Limb (tissue), 2 donors: ENCODE data around the gene EXOC6B.

Experiments used
- DNase-seq, 2 donors: peaks; one replicate each; pipeline ENCODE4 v3.0.0-alpha.2; 2016; ENCODE audit errors: extremely low spot score in 2 of 2

Gene EXOC6B

GRCh38 chr2:72386288-72386687 is 439.5 kb downstream of the EXOC6B start:
- no peak for DNase-seq

GRCh38 chr2:72378753-72379348 is 447.0 kb downstream of the EXOC6B start:
- no peak for DNase-seq

GRCh38 chr2:72367530-72368225 is 458.2 kb downstream of the EXOC6B start:
- peak in 1 of 2 donors; percentile 24 for DNase-seq

- DNase-seq = no peak
Measured at GRCh38 chr2:72363406-72363805, 462.4 kb downstream of the EXOC6B start.

- DNase-seq = no peak
Measured at GRCh38 chr2:72362733-72363132, 463.1 kb downstream of the EXOC6B start.

- no peak for DNase-seq
Measured at GRCh38 chr2:72361521-72361920, 464.3 kb downstream of the EXOC6B start.

- no peak for DNase-seq
Measured at GRCh38 chr2:72361042-72361441, 464.8 kb downstream of the EXOC6B start.

GRCh38 chr2:72350852-72351251 is 475.0 kb downstream of the EXOC6B start:
- no peak for DNase-seq

GRCh38 chr2:72349016-72349415 is 476.8 kb downstream of the EXOC6B start:
- DNase-seq = no peak

GRCh38 chr2:72347081-72347480 is 478.8 kb downstream of the EXOC6B start:
- peak in 1 of 2 donors; percentile 19 for DNase-seq

- DNase-seq = no peak
Measured at GRCh38 chr2:72341639-72342038, 484.2 kb downstream of the EXOC6B start.

- no peak for DNase-seq
Measured at GRCh38 chr2:72340665-72341064, 485.2 kb downstream of the EXOC6B start.

GRCh38 chr2:72338076-72338475 is 487.8 kb downstream of the EXOC6B start:
- DNase-seq = no peak

GRCh38 chr2:72332720-72333119 is 493.1 kb downstream of the EXOC6B start:
- DNase-seq = no peak

GRCh38 chr2:72330652-72331051 is 495.2 kb downstream of the EXOC6B start:
- DNase-seq = no peak

- DNase-seq = no peak
Measured at GRCh38 chr2:72326759-72327158, 499.1 kb downstream of the EXOC6B start.

- no peak for DNase-seq
Measured at GRCh38 chr2:72325592-72326422, 500.0 kb downstream of the EXOC6B start.

GRCh38 chr2:72316774-72317173 is 509.1 kb downstream of the EXOC6B start:
- no peak for DNase-seq

GRCh38 chr2:72300147-72300684 is 525.6 kb downstream of the EXOC6B start:
- DNase-seq = no peak

- DNase-seq = no peak
Measured at GRCh38 chr2:72293620-72294019, 532.2 kb downstream of the EXOC6B start.

GRCh38 chr2:72292433-72292832 is 533.4 kb downstream of the EXOC6B start:
- no peak for DNase-seq

- DNase-seq = no peak
Measured at GRCh38 chr2:72291059-72291458, 534.8 kb downstream of the EXOC6B start.
